K562 (cell line): ENCODE measurements around the gene MARK3. TPM values are rescaled to one million over a fixed set of nuclear protein-coding genes. Genes with fewer than 3 reads are reported as not detected.

Source experiments
- ATF7 ChIP-seq: fragments of 450-650 bp; IDR thresholded peaks from 2 replicates; pipeline ENCODE4 v1.7.1; 2014; ENCODE audit warnings: mild to moderate bottlenecking, moderate library complexity
- HOMEZ ChIP-seq: fragments of 250-450 bp; sonication (Bioruptor Pico); IDR thresholded peaks from 2 replicates; pipeline ENCODE4 v1.4.0; 2020; ENCODE audit warnings: mild to moderate bottlenecking, moderate library complexity
- TFE3 ChIP-seq: fragments of 450-650 bp; formaldehyde crosslinking; IDR thresholded peaks from 2 replicates; pipeline ENCODE4 v1.4.0; 2020; ENCODE audit warnings: mild to moderate bottlenecking, mixed read lengths
- ZBTB11 ChIP-seq, 3 experiments: fragments of 200-800 bp in 1 of 3; fragments of 250-450 bp in 1 of 3; fragments of 450-650 bp in 1 of 3; sonication (Bioruptor Pico) in 1 of 3; sonication (Bioruptor generic) in 1 of 3; formaldehyde crosslinking in 1 of 3; IDR thresholded peaks; 2 replicates each; pipeline versions ENCODE4 v1.6.1 to v1.8.0; 2016 to 2022; ENCODE audit warnings: mild to moderate bottlenecking in 2 of 3, missing genetic modification characterization in 2 of 3, missing compliant biosample characterization in 1 of 3, moderate library complexity in 1 of 3
- ZNF318 ChIP-seq, 2 experiments: fragments of 450-650 bp; IDR thresholded peaks; 2 replicates each; pipeline ENCODE4 v1.6.1; 2016; ENCODE audit warnings: mild to moderate bottlenecking in 2 of 2, borderline replicate concordance in 1 of 2, low read depth in 1 of 2, moderate library complexity in 1 of 2
- ZNF740 ChIP-seq, 3 experiments: fragments of 200-800 bp in 1 of 3; sonication (Bioruptor generic) in 1 of 3; sonication (generic) in 1 of 3; formaldehyde crosslinking in 1 of 3; IDR thresholded peaks; 2 replicates each; pipeline versions ENCODE4 v1.6.1 to v1.8.0; 2016 to 2022; ENCODE audit warnings: mild to moderate bottlenecking in 2 of 3, missing compliant biosample characterization in 2 of 3, missing genetic modification characterization in 2 of 3, missing genetic modification reagents in 1 of 3
- polyA plus RNA-seq, 8 experiments: library from polyadenylated mRNA; depleted of rRNA in 4 of 8; stranded (reverse) in 5 of 8; unstranded in 3 of 8; fragments of >200 nt; fragmentation: Nextera tagmentation in 2 of 8; fragmentation: Illumina TruSeq in 1 of 8; extraction: Ambion mirVana in 2 of 8; extraction: Trizol in 1 of 8; gene quantifications; 2 replicates each; pipeline versions ENCODE4 v1.2.1 to v1.2.3, GENCODE V29; 2011 to 2014; ENCODE audit warnings: inconsistent platforms in 1 of 8, missing spikeins in 1 of 8
- total RNA-seq, 7 experiments: library from RNA; depleted of rRNA in 6 of 7; stranded (reverse); fragments of >200 nt in 6 of 7; fragmentation: Illumina TruSeq in 2 of 7; extraction: Trizol in 2 of 7; gene quantifications; 2 replicates each; pipeline versions ENCODE4 v1.2.1 to v1.2.3, GENCODE V29; 2011 to 2021; ENCODE audit warnings: low replicate concordance in 1 of 7

The MARK3 gene
- total and polyA plus RNA-seq, 9 of the 15 experiments (the other 6 are each of a cell fraction or from before 2014, with no cell fraction given) = 10.1 to 68.7 (median 56.3) TPM

GRCh38 chr14:103427485-103428443 is 42.5 kb downstream of the MARK3 start (continued):
- TF ChIP-seq TFE3 (peak; percentile 90), ATF7 (peak; percentile 67; the same call in 1 of the 2 replicates), ZBTB11 (CRISPR knock-in tag; IDR thresholded peaks at IDR 0.05) (peak in 1 of 3 experiments; percentile 96; a peak in 2 of 6 replicates), ZNF740 (CRISPR knock-in tag; IDR thresholded peaks at IDR 0.05) (no peak), ZNF740 (tag; IDR thresholded peaks at IDR 0.05) (peak in 1 of 2 experiments; percentile 100; a peak in 2 of 4 replicates), HOMEZ (CRISPR knock-in tag) (peak; percentile 99), ZNF318 (IDR thresholded peaks at IDR 0.05; ENCODE audit: borderline replicate concordance in 1 of 2, low read depth in 1 of 2) (peak in 1 of 2 experiments; percentile 65; a peak in 1 of 4 replicates)
